AG09319 (cell line): Measurements from ENCODE around the gene DNAH5.
"Not testable (repeated sequence)": the region's sequence is repeated elsewhere in the genome, so short reads cannot be mapped to it uniquely, and the experiment has no call there.

Source experiments
- DNase-seq: peaks from one replicate; pipeline ENCODE4 v3.0.0-alpha.2; 2010; ENCODE audit warnings: low read depth; ENCODE audit errors: extremely low read depth
- CTCF ChIP-seq: IDR thresholded peaks from 2 replicates; pipeline ENCODE4 v1.5.1; 2011; ENCODE audit warnings: low read depth, mild to moderate bottlenecking, inconsistent platforms, low read length, moderate library complexity

The DNAH5 gene

GRCh38 chr5:13987843-13988464 is 43.5 kb upstream of the DNAH5 start:
- peak; percentile 46 for DNase-seq
- TF ChIP-seq CTCF: peak; percentile 84

- DNase-seq: peak; percentile 61
- TF ChIP-seq CTCF: no peak
Measured at GRCh38 chr5:13985731-13986418, 41.4 kb upstream of the DNAH5 start.

- DNase-seq: not testable (repeated sequence)
Measured at GRCh38 chr5:13984888-13985287, 40.4 kb upstream of the DNAH5 start.

- peak; percentile 49 for TF ChIP-seq CTCF
- no peak for DNase-seq
Measured at GRCh38 chr5:13976867-13977830, 32.7 kb upstream of the DNAH5 start.

- TF ChIP-seq CTCF: no peak
- no peak for DNase-seq
Measured at GRCh38 chr5:13976223-13976622, 31.7 kb upstream of the DNAH5 start.

GRCh38 chr5:13975246-13975645 is 30.8 kb upstream of the DNAH5 start:
- no peak for TF ChIP-seq CTCF
- DNase-seq: no peak

GRCh38 chr5:13973724-13974123 is 29.2 kb upstream of the DNAH5 start:
- no peak for TF ChIP-seq CTCF
- no peak for DNase-seq
